ENCODE data around the gene LIN9. TPM values are rescaled to one million over a fixed set of nuclear protein-coding genes. Genes with fewer than 3 reads are reported as not detected.
"Not testable (repeated sequence)": the region's sequence is repeated elsewhere in the genome, so short reads cannot be mapped to it uniquely, and the experiment has no call there.

LIN9 gene
- total RNA-seq, 1 donor from 2014 or later = 1.3 TPM

- DNase-seq (ENCODE audit: low spot score) = no peak
These were observed 92.9 kb downstream of the LIN9 start for GRCh38 chr1:226216056-226216455.

- DNase-seq (ENCODE audit: low spot score) = no peak
These were observed 93.7 kb downstream of the LIN9 start for GRCh38 chr1:226215239-226215638.

- no peak for DNase-seq (ENCODE audit: low spot score)
These were observed 96.4 kb downstream of the LIN9 start for GRCh38 chr1:226212545-226212944.

GRCh38 chr1:226211181-226211821, 97.7 kb downstream of the LIN9 start:
- DNase-seq (ENCODE audit: low spot score) = no peak

GRCh38 chr1:226210571-226211176, 98.3 kb downstream of the LIN9 start:
- DNase-seq (ENCODE audit: low spot score) = no peak

GRCh38 chr1:226209307-226210059, 99.5 kb downstream of the LIN9 start:
- DNase-seq (ENCODE audit: low spot score) = no peak

GRCh38 chr1:226207048-226207447, 101.9 kb downstream of the LIN9 start:
- no peak for DNase-seq (ENCODE audit: low spot score)

- no peak for DNase-seq (ENCODE audit: low spot score)
These were observed 104.8 kb downstream of the LIN9 start for GRCh38 chr1:226204198-226204597.

- peak; percentile 75 for DNase-seq (ENCODE audit: low spot score)
These were observed 105.3 kb downstream of the LIN9 start for GRCh38 chr1:226203655-226204054.

GRCh38 chr1:226203240-226203639, 105.7 kb downstream of the LIN9 start:
- no peak for DNase-seq (ENCODE audit: low spot score)

GRCh38 chr1:226202666-226203065, 106.3 kb downstream of the LIN9 start:
- DNase-seq (ENCODE audit: low spot score) = not testable (repeated sequence)

- peak; percentile 14 for DNase-seq (ENCODE audit: low spot score)
These were observed 106.7 kb downstream of the LIN9 start for GRCh38 chr1:226202246-226202645.

- peak; percentile 11 for DNase-seq (ENCODE audit: low spot score)
These were observed 107.9 kb downstream of the LIN9 start for GRCh38 chr1:226201029-226201593.

- DNase-seq (ENCODE audit: low spot score) = no peak
These were observed 109.0 kb downstream of the LIN9 start for GRCh38 chr1:226199971-226200370.

GRCh38 chr1:226195144-226195543, 113.8 kb downstream of the LIN9 start:
- DNase-seq (ENCODE audit: low spot score) = no peak

- no peak for DNase-seq (ENCODE audit: low spot score)
These were observed 121.6 kb downstream of the LIN9 start for GRCh38 chr1:226187380-226187779.

- DNase-seq (ENCODE audit: low spot score) = no peak
These were observed 122.0 kb downstream of the LIN9 start for GRCh38 chr1:226187019-226187322.

- peak; percentile 94 for DNase-seq (ENCODE audit: low spot score)
These were observed 122.6 kb downstream of the LIN9 start, which contains the start of gene ACBD3 for GRCh38 chr1:226186124-226187018. ACBD3 (minus strand) TSS chr1:226186741; CDS start chr1:226186675, 66 bp downstream.

- no peak for DNase-seq (ENCODE audit: low spot score)
These were observed 123.6 kb downstream of the LIN9 start for GRCh38 chr1:226185141-226186036.

Measured in mesenteric fat pad (tissue), 1 donor.